Esophagus squamous epithelium (tissue), 4 donors: ENCODE results near the gene PRPSAP1.

ENCODE experiments used
- POLR2A ChIP-seq, 4 donors: fragments of 450-650 bp; IDR thresholded peaks; one replicate each; pipeline ENCODE4 v1.6.1; 2017; ENCODE audit warnings: antibody characterized with exemption in 4 of 4, mild to moderate bottlenecking in 4 of 4, moderate library complexity in 3 of 4
- TF ChIP-seq, protein P1 (sequence below), 6 experiments: fragments of 450-650 bp in 4 of 6; fragments of 200-600 bp in 2 of 6; sonication (generic) in 2 of 6; IDR thresholded peaks; one replicate each; pipeline ENCODE4 v1.5.1; 2016 to 2019; ENCODE audit warnings: antibody characterized with exemption in 6 of 6, mild to moderate bottlenecking in 4 of 6, moderate library complexity in 4 of 6

DNA sequence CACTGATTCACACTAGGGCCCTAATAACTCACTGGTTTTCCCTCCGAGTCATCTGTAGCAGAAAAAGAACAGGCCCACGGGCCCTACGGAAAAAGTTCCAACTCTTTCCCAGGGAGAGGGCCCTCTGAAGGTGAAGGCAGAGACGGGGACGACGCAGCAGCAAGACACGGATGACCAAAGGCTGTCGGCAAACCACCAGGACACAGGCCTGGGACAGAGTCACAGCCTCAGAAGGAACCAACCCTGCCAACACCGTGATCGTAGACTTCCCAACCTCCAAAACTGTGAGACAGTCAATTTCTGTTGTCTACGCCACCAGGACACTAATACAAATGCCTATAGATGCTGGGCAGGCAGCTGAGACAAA is 25.5 kb upstream of the PRPSAP1 start:
- TF ChIP-seq, protein P1, sequence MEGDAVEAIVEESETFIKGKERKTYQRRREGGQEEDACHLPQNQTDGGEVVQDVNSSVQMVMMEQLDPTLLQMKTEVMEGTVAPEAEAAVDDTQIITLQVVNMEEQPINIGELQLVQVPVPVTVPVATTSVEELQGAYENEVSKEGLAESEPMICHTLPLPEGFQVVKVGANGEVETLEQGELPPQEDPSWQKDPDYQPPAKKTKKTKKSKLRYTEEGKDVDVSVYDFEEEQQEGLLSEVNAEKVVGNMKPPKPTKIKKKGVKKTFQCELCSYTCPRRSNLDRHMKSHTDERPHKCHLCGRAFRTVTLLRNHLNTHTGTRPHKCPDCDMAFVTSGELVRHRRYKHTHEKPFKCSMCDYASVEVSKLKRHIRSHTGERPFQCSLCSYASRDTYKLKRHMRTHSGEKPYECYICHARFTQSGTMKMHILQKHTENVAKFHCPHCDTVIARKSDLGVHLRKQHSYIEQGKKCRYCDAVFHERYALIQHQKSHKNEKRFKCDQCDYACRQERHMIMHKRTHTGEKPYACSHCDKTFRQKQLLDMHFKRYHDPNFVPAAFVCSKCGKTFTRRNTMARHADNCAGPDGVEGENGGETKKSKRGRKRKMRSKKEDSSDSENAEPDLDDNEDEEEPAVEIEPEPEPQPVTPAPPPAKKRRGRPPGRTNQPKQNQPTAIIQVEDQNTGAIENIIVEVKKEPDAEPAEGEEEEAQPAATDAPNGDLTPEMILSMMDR (IDR thresholded peaks at IDR 0.05), result no peak
- no peak for TF ChIP-seq POLR2A (IDR thresholded peaks at IDR 0.05)
